SK-N-MC (cell line): Measurements from ENCODE around the gene EME2.

Source experiments
- FOXP2 ChIP-seq: optimal IDR thresholded peaks from 2 replicates; pipeline ENCODE3; 2011; ENCODE audit warnings: mild to moderate bottlenecking, moderate library complexity; ENCODE audit not compliant: insufficient read depth; ENCODE audit errors: extremely low read length, control extremely low read depth
- POLR2AphosphoS5 ChIP-seq: IDR thresholded peaks from 2 replicates; pipeline ENCODE4 v1.6.1; 2012; ENCODE audit warnings: mild to moderate bottlenecking, low read depth, low read length, borderline replicate concordance

- no peak for TF ChIP-seq FOXP2
- TF ChIP-seq POLR2AphosphoS5, result no peak
Measured at GRCh38 chr16:1823821-1824220, 51.2 kb downstream of the EME2 start.
